GM18870 (cell line): Measurements from ENCODE around the gene ARHGEF16.

Experiments
- ATAC-seq: cut with Tn5 transposase; IDR thresholded peaks from one replicate; pipeline ENCODE4 v1.9.1; 2021; ENCODE audit warnings: moderate library complexity; ENCODE audit not compliant: unreplicated experiment

Gene ARHGEF16

DNA sequence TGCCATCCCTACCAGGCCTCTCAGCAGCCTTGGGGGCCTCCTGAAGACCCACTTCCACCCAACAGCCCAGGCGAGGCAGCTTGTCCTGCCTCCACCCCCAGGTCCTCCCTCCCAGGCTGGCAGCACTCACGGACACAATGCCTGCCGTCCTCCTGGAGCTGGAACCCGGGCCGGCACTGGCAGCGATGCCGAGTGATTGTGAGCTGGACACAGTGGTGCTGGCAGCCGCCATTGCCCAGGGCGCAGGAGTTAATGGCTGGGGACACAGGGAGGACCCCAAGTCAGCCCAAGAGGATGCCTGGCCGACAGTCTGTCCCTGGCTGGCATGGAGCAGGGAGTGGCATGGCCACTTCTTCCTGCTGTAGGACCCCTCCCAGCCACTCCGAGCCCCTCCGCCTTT is 60.8 kb downstream of the ARHGEF16 start:
- ATAC-seq = no peak

DNA sequence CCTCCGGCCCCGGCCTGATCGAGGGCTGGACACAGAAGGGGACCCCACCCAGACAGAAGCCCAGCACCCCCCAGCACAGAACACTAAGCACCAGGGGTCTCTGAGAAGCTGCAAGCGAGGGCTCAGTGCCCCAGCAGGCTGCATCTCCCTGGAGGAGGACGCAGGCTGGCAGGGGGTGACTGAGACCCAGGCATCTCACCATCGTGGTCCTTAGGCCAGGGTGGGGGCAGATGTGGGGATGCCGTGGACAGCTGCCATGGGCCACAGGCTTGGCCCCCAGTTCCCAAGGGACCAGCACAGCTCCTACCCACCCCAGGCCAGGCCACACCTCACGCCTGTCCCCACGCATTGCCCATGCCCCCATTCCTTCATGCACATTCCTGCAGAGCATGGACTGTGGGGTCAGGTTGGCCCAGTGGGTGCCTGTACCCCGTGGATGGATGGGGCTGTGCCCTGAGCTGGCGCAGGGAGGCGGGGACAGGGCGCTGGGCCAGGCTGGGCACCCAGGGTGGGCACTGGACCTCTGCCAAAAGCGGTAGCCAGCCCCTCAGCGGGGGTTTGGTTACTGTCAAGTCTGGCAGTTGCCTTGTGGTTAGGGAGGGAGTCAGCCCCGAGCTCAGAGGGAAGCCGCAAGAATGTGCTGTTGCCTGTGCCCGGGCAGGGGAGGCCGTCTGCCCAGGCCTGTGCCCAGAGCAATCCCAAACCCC is 61.5 kb downstream of the ARHGEF16 start:
- no peak for ATAC-seq

GRCh38 chr1:3516481-3516869 is 62.0 kb downstream of the ARHGEF16 start:
- no peak for ATAC-seq

DNA sequence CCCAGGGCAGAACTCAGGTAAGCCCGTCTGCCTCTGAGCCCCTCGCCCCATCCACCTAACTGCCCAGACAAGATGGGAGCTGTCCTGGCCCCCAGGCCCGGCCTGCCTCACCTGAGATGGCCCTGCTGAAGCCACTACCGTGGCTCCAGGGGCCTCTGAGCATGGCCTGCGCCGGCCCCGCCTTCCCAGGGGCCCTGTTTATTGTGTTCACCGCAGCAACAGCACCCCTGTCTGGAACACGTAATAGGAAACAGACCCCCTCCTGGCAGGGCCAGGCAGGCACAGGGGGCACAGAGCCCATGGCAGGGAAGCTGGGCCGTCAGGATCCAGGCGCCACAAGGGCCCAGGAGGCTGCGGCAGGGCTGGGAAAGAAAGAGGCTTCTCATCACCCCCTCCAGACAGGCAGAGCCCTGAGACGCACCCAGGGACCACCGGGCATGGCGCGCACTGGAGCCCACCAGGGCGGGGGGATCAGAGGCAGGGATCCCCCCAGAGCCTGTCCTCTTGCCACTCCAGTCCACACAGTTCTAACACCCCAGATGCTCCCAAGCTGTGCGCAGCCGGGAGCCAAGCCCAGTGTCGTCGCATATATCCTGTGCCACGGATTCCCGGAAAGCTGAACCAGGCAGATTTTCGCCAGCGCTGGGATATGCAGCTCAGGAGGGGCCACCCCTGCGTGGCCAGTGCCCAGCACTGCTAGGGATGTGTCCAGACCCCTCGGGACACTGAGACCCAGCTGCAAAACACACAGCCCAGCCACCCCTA is 62.6 kb downstream of the ARHGEF16 start:
- ATAC-seq = no peak

DNA sequence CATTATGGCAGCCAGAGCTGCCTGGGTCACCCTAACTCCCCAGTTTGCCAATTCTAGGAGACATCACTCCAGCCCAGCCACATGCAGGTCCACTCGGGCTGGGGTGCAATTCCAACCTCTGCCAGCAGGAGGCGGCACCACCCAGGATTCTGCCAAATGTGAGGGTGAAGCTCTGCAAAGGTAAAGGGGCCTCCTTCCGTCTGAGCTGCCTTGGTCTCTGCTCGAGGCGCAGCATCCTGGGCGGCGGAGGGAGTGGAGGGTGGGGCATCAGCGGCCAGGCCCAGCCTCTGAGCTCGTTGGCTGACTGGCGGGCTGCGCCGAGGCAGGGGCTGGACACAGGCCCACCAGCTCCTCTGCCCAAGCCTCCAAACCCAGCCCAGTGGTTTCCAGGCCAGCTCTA is 63.8 kb downstream of the ARHGEF16 start:
- no peak for ATAC-seq

DNA sequence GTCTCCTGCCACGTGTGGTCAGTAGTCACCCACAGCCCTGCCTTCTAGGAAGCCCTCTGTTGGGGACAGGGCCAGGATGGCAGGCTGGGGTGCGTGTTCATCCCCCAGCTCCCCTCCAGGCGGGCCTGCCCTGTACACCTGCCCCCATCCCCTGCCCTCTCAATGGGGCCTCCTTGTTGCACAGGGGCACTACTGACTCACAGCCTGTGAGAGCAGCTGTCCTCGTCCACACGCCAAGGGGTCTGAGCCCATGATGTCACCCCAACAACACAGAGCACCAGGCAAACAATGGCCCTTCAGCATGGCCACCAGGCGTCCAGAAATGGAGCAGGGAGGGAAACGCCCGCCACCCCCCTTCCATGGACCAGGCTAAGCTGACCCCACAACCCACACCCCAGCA is 64.3 kb downstream of the ARHGEF16 start:
- no peak for ATAC-seq

DNA sequence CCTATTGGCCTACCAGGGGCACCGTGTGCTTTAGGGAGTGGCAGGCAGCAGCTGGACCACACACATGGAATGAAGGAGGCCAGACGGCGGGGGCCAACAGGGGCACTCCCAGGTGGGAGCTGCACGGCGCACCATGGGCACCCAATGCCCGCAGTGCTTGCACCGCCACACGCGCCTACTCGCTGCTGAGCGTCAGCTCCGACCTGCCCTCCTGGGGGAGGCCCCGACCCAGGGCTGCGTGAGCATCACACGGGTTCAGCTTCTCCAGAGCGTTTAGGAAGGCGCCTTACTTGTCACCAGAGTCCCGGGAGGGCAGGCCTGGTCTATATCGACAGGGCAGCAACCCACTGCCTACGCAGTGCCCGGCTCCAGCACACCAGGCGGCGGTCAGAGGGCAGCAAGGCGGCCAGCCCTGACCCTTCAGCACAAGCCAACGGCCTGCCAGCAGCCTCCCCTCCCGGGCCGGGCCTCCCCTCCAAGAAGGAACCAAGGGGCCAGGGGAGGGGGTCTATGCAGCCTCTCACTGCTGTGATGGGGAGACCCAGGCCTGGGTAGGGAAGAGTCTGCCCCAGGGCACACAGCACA is 64.9 kb downstream of the ARHGEF16 start:
- no peak for ATAC-seq

GRCh38 chr1:3520419-3521378 is 66.2 kb downstream of the ARHGEF16 start:
- ATAC-seq = no peak

GRCh38 chr1:3521426-3521825 is 67.0 kb downstream of the ARHGEF16 start:
- ATAC-seq = no peak

GRCh38 chr1:3522112-3522511 is 67.6 kb downstream of the ARHGEF16 start:
- no peak for ATAC-seq

DNA sequence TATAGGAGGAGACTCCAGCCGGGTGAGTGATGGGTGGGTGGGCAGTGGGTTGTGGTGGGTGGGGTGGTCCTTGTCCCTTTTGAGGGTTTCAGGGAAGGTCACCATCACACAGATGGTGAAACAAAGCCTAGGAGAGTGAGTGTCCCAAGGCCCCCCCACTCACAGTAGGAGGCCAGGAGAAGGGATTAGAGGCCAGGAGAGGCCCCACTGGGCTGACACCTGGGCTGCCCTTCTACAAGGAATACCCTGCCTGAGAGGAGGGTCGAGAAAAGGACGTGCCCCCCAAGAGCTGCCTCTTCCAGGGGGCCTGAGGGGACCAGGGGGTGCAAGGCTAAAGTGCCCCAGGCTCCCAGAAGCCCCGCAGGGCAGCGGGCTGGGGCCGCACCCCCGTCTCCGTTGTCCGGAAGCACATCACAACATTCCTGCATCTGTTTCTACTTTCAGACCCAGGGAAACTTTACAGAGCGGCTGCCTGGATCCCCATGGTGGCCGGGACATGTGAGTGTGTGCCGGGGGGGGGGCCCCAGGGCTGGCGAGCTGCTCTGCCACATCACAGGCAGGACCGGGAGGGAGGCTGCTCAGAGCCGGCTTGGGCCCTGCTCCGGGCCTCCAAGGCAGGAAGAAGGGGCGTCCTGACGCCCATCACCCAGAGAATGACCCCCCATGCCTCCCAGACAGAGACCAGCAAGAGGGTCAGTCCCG is 68.2 kb downstream of the ARHGEF16 start:
- ATAC-seq = no peak

- ATAC-seq = no peak
These were observed 69.5 kb downstream of the ARHGEF16 start for GRCh38 chr1:3523980-3524379.

GRCh38 chr1:3524556-3525203 is 70.2 kb downstream of the ARHGEF16 start:
- ATAC-seq = no peak

- no peak for ATAC-seq
These were observed 71.4 kb downstream of the ARHGEF16 start for GRCh38 chr1:3525551-3526482.

GRCh38 chr1:3527774-3528173 is 73.3 kb downstream of the ARHGEF16 start:
- no peak for ATAC-seq

DNA sequence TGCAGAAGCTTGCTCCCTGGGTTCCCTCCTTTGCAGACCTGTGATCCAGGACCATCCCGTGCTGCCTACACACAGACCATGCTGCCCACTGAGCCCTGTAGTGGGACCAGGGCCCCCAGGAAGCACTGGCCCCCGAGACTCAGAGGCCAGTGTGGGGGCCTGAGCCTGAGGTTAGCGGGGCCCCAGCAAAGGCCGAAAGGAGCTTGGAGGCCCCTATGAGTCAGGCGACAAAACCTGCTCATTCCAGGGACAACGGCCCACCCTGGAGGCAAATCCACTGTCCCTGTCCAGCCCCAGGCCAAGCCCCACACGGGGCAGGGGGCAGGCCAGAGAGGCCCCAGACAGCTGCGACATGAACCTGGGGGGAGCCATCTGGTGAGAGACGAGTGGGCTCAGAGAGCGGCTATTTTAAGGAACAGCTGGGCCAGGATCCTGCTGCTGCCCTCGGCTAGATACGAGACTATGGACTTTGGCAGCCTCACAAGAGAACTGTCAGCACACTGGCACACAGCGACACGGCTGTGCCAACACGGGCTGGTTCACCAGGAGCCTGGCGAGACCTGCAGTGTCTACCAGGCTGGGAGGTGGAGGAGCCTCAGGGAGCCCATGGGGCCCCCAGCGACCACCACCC is 74.7 kb downstream of the ARHGEF16 start:
- ATAC-seq = no peak

DNA sequence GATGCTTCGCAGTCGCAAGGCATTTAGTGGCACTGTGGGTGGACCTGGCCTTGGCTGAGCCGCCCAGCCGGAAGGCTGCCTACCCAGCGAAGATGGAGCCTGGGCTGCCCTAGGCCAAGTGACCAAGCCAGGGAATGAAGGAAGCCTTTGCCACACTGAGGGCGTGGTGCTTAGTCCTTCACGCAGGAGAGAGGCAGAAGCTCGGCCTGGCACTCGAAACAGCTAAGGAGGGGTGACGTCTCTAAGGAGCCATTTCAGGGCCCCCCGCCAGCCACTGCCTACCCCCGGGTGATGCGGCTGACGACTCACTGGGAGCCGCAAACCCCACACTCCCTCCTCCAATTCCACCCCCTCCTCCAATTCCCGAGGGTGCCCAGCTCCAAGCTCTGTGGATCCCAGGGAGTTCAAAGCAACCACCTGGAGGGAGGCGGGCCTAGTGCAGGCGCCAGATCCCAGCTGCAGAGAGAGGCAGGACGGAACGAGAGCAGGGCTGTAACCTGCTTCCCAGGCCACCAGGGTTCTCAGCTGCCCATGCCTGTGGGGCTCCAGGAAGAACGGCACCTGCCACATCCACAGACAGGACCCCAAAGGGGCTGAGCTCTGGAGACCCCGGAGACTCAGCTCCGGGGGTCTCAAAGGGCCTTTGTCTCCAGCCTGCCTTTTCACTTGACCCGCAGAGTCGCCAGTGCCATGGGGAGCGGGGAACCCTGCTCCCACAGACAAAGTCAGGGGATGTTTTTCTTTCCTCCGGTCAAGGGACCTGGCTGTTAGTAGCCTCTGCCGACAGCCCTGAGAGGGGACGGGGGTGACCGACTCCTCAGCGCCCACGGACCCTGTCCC is 75.8 kb downstream of the ARHGEF16 start:
- ATAC-seq = no peak
